SH-SY5Y (cell line): ENCODE data around the gene CFAP70.

Experiments
- GATA2 ChIP-seq: IDR thresholded peaks from 2 replicates; pipeline ENCODE4 v1.6.1; 2011; ENCODE audit warnings: mild to moderate bottlenecking, low read depth, low read length
- GATA3 ChIP-seq: IDR thresholded peaks from 2 replicates; pipeline ENCODE4 v1.6.1; 2011; ENCODE audit warnings: low read depth, mild to moderate bottlenecking, low read length, moderate library complexity

- TF ChIP-seq GATA2, result no peak
- TF ChIP-seq GATA3, result no peak
These were observed 112.4 kb downstream of the CFAP70 start for GRCh38 chr10:73246322-73246645.
